GM21619 (cell line): Measurements from ENCODE around the gene SPAG9.

Source experiments
- ATAC-seq: cut with Tn5 transposase; IDR thresholded peaks from one replicate; pipeline ENCODE4 v1.9.1; 2021; ENCODE audit not compliant: unreplicated experiment

SPAG9 gene

GRCh38 chr17:51006601-51007000 is 114.1 kb downstream of the SPAG9 start:
- ATAC-seq: no peak

- ATAC-seq: no peak
These were observed 114.9 kb downstream of the SPAG9 start for GRCh38 chr17:51005768-51006167.

- no peak for ATAC-seq
These were observed 116.4 kb downstream of the SPAG9 start for GRCh38 chr17:51004249-51004648.

GRCh38 chr17:51000835-51001638 is 119.6 kb downstream of the SPAG9 start:
- no peak for ATAC-seq

GRCh38 chr17:50995668-50996067 is 125.0 kb downstream of the SPAG9 start:
- no peak for ATAC-seq

- no peak for ATAC-seq
These were observed 127.1 kb downstream of the SPAG9 start for GRCh38 chr17:50993544-50993943.

- ATAC-seq: no peak
These were observed 131.5 kb downstream of the SPAG9 start for GRCh38 chr17:50989149-50989548.

- ATAC-seq: no peak
These were observed 132.2 kb downstream of the SPAG9 start for GRCh38 chr17:50988427-50988826.

- ATAC-seq: no peak
These were observed 133.5 kb downstream of the SPAG9 start for GRCh38 chr17:50986989-50987660.

GRCh38 chr17:50981279-50981678 is 139.4 kb downstream of the SPAG9 start:
- no peak for ATAC-seq

GRCh38 chr17:50979524-50979927 is 141.1 kb downstream of the SPAG9 start:
- ATAC-seq: no peak

- ATAC-seq: no peak
These were observed 143.0 kb downstream of the SPAG9 start for GRCh38 chr17:50977487-50978159.

- ATAC-seq: no peak
These were observed 143.7 kb downstream of the SPAG9 start for GRCh38 chr17:50976951-50977472.

GRCh38 chr17:50973557-50974494 is 146.8 kb downstream of the SPAG9 start:
- no peak for ATAC-seq

GRCh38 chr17:50972577-50972976 is 148.1 kb downstream of the SPAG9 start:
- ATAC-seq: no peak

GRCh38 chr17:50967795-50968194 is 152.9 kb downstream of the SPAG9 start:
- ATAC-seq: no peak

- ATAC-seq: no peak
These were observed 154.5 kb downstream of the SPAG9 start for GRCh38 chr17:50966163-50966666.

GRCh38 chr17:50963139-50963538 is 157.5 kb downstream of the SPAG9 start:
- ATAC-seq: no peak

- ATAC-seq: no peak
These were observed 159.1 kb downstream of the SPAG9 start for GRCh38 chr17:50961282-50962220.
